HG02840 (cell line): ENCODE results near the gene ARHGEF37.
"Not testable (repeated sequence)": the region's sequence is repeated elsewhere in the genome, so short reads cannot be mapped to it uniquely, and the experiment has no call there.

Experiments used
- ATAC-seq: cut with Tn5 transposase; IDR thresholded peaks from one replicate; pipeline ENCODE4 v1.9.1; 2021; ENCODE audit warnings: mild to moderate bottlenecking, moderate library complexity, moderate number of reproducible peaks; ENCODE audit not compliant: unreplicated experiment, low FRiP score

ARHGEF37 gene

GRCh38 chr5:149563466-149563865 lies 17.8 kb upstream of the ARHGEF37 start:
- ATAC-seq = no peak

GRCh38 chr5:149564542-149565140 lies 16.7 kb upstream of the ARHGEF37 start:
- ATAC-seq = peak; percentile 83

- ATAC-seq = no peak
Observed at GRCh38 chr5:149567226-149567625, 14.1 kb upstream of the ARHGEF37 start.

- ATAC-seq = no peak
Observed at GRCh38 chr5:149572170-149572569, 9.1 kb upstream of the ARHGEF37 start.

GRCh38 chr5:149572576-149573231 lies 8.6 kb upstream of the ARHGEF37 start:
- no peak for ATAC-seq

GRCh38 chr5:149575131-149575530 lies 6.2 kb upstream of the ARHGEF37 start:
- no peak for ATAC-seq

- ATAC-seq = no peak
Observed at GRCh38 chr5:149576021-149576420, 5.3 kb upstream of the ARHGEF37 start.

GRCh38 chr5:149578896-149579295 lies 2.4 kb upstream of the ARHGEF37 start:
- no peak for ATAC-seq

- ATAC-seq = no peak
Observed at GRCh38 chr5:149580808-149581191, 498 bp upstream of the ARHGEF37 start.

- ATAC-seq = no peak
Observed at GRCh38 chr5:149581931-149582768, 852 bp downstream of the ARHGEF37 start.

- ATAC-seq = no peak
Observed at GRCh38 chr5:149583394-149583793, 2.1 kb downstream of the ARHGEF37 start.

GRCh38 chr5:149584121-149584520 lies 2.8 kb downstream of the ARHGEF37 start:
- no peak for ATAC-seq

GRCh38 chr5:149585910-149586309 lies 4.6 kb downstream of the ARHGEF37 start:
- ATAC-seq = no peak

- no peak for ATAC-seq
Observed at GRCh38 chr5:149586708-149587318, 5.5 kb downstream of the ARHGEF37 start.

GRCh38 chr5:149588936-149589335 lies 7.6 kb downstream of the ARHGEF37 start:
- ATAC-seq = no peak

- ATAC-seq = no peak
Observed at GRCh38 chr5:149593370-149593769, 12.1 kb downstream of the ARHGEF37 start.

- no peak for ATAC-seq
Observed at GRCh38 chr5:149594206-149594895, 13.1 kb downstream of the ARHGEF37 start.

- ATAC-seq = not testable (repeated sequence)
Observed at GRCh38 chr5:149595105-149595504, 13.8 kb downstream of the ARHGEF37 start.

- no peak for ATAC-seq
Observed at GRCh38 chr5:149596712-149597111, 15.4 kb downstream of the ARHGEF37 start.

GRCh38 chr5:149597618-149598017 lies 16.3 kb downstream of the ARHGEF37 start:
- no peak for ATAC-seq
